MCF 10A (cell line): Measurements from ENCODE around the gene SMYD5. TPM values are rescaled to one million over a fixed set of nuclear protein-coding genes. Genes with fewer than 3 reads are reported as not detected.

Experiments
- BruUV-seq: library from RNA; stranded (reverse); fragments of 400-500 nt; replicated peaks from 2 replicates; lab custom pipeline; 2021; lab: Mats Ljungman, UMichigan
- CTCF ChIA-PET: fragments of 300-600 bp; sonication (Branson Sonifier 250); formaldehyde crosslinking; extraction: SDS; loops from one replicate; lab custom pipeline; 2021; ENCODE audit warnings: antibody characterized with exemption, inconsistent platforms; lab: Yijun Ruan, JAX
- POLR2A ChIA-PET: fragments of 300-600, 350-650 bp; sonication (Branson Sonifier 250); formaldehyde crosslinking; extraction: SDS; loops from one replicate; lab custom pipeline; 2020; ENCODE audit warnings: antibody characterized with exemption, inconsistent platforms; lab: Yijun Ruan, JAX
- DNase-seq: peaks from one replicate; pipeline ENCODE4 v3.0.0-alpha.2; 2018; ENCODE audit not compliant: unreplicated experiment
- H3K27ac Mint-ChIP-seq: one replicate; pipeline ENCODE4 v1.8.0; 2022; ENCODE audit warnings: mild to moderate bottlenecking, low read depth, mixed read lengths; ENCODE audit not compliant: unreplicated experiment
- H3K27me3 Mint-ChIP-seq: one replicate; pipeline ENCODE4 v1.8.0; 2022; ENCODE audit warnings: mixed read lengths; ENCODE audit not compliant: insufficient read depth, unreplicated experiment
- H3K36me3 Mint-ChIP-seq: one replicate; pipeline ENCODE4 v1.8.0; 2022; ENCODE audit warnings: mild to moderate bottlenecking, moderate library complexity, mixed read lengths; ENCODE audit not compliant: insufficient read depth, unreplicated experiment
- H3K4me1 Mint-ChIP-seq: one replicate; pipeline ENCODE4 v1.8.0; 2022; ENCODE audit warnings: mixed read lengths; ENCODE audit not compliant: insufficient read depth, unreplicated experiment
- H3K4me3 Mint-ChIP-seq: one replicate; pipeline ENCODE4 v1.8.0; 2022; ENCODE audit warnings: mild to moderate bottlenecking, moderate library complexity, mixed read lengths; ENCODE audit not compliant: unreplicated experiment
- H3K9me3 Mint-ChIP-seq: one replicate; pipeline ENCODE4 v1.8.0; 2022; ENCODE audit warnings: mixed read lengths; ENCODE audit not compliant: unreplicated experiment
- intact Hi-C: fragments of 100-400 bp; cut with micrococcal nuclease; formaldehyde crosslinking; loops from 2 replicates; pipeline ENCODE4 v1.14.1; 2022
- total RNA-seq: library from RNA; stranded (reverse); gene quantifications from 2 replicates; pipeline ENCODE4 v1.2.3, GENCODE V29; 2022
- TF ChIP-seq, protein P1 (sequence below): fragments of 200-600 bp; IDR thresholded peaks from one replicate; pipeline ENCODE4 v1.8.0; 2022; ENCODE audit warnings: antibody characterized with exemption, mild to moderate bottlenecking; ENCODE audit not compliant: unreplicated experiment

The SMYD5 gene
- total RNA-seq, 1 experiment from 2014 or later: 34.4 TPM

DNA sequence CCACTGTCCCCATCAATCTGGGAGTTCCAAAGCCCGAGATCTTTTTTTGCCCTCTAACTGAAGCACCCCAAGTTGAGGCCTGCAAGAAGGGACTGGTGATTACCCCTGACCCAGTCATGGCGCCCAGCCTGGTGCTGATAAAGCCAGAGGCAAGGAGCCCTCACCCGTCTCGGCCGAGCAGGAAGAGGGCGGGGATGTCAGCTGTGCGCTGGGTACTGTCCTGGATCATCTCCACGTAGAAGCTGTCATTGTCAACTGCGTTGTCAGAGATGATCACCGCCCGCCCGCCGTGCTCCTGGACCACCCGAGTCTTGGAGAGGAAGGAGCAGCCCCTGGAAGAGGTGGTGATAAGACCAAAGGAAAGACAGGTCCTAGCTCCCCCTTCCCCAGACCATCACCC, 14.6 kb downstream of the SMYD5 start:
- CTCF ChIA-PET: interaction anchor here (0.5 to 4.0 kb wide), 3 partner anchors 16 to 65 kb away, joined by 3 to 24 read pairs (median 3); no protein-coding TSS in a partner anchor
- H3K27me3 Mint-ChIP-seq: no peaks in the 10 kb centered on the region
- TF ChIP-seq, protein P1, sequence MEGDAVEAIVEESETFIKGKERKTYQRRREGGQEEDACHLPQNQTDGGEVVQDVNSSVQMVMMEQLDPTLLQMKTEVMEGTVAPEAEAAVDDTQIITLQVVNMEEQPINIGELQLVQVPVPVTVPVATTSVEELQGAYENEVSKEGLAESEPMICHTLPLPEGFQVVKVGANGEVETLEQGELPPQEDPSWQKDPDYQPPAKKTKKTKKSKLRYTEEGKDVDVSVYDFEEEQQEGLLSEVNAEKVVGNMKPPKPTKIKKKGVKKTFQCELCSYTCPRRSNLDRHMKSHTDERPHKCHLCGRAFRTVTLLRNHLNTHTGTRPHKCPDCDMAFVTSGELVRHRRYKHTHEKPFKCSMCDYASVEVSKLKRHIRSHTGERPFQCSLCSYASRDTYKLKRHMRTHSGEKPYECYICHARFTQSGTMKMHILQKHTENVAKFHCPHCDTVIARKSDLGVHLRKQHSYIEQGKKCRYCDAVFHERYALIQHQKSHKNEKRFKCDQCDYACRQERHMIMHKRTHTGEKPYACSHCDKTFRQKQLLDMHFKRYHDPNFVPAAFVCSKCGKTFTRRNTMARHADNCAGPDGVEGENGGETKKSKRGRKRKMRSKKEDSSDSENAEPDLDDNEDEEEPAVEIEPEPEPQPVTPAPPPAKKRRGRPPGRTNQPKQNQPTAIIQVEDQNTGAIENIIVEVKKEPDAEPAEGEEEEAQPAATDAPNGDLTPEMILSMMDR: no peak
- H3K36me3 Mint-ChIP-seq: peaks cover 6% of the 10 kb centered on the region
- intact Hi-C loops: no loop called here
- H3K4me1 Mint-ChIP-seq: no peaks in the 10 kb centered on the region
- no peak overlapping the region for H3K27ac Mint-ChIP-seq
- no TSS peak for BruUV-seq
- POLR2A ChIA-PET: interaction anchor here (1.2 to 9.2 kb wide), 3 partner anchors 11 to 25 kb away, joined by 3 to 74 read pairs (median 4); no protein-coding TSS in a partner anchor
- no peaks in the 10 kb centered on the region for H3K9me3 Mint-ChIP-seq
- DNase-seq: no peak
- no peak overlapping the region for H3K4me3 Mint-ChIP-seq

DNA sequence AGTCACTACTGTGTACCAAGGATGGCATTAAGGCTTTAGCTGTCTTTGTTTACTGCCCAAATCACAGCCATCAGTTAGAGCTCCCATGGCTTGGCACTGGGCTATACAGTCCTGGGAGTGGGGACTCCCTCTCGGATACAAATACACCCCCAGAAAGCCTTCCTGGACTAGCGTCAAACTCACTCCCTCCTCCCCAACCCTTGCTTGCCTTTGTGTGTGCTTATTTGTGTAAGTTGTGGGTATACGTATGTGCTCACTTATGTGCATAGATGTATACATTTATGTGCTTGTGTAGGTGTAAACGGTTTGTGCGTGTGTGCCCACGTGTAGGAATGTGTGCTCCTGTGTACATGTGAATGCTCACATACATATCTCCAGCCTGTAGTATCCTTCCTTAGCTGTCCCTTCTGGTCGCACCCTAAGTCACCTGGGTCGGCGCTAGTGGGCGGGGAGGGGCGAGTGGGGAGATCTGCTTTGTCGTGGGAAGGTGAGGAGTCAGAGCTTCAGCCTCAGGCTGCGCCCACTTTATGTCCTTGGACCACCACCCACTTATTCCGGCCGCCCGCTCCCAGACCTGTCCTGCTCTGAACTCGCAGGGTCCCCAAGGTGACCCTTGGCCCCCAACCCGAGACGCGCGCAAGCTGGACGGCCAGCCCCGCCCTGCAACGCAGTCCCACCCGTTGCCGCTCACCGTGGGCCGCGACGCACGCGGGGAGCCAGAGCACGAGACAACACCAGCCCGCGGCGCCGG, 18.5 kb downstream of the SMYD5 start:
- H3K27ac Mint-ChIP-seq: no peak overlapping the region
- ChIA-PET CTCF (interaction anchor here (1.0 to 8.1 kb wide), 6 partner anchors 12 to 57 kb away, joined by 3 to 36 read pairs (median 6); partner anchors contain the start of gene SMYD5), POLR2A (interaction anchor here (0.5 to 9.2 kb wide), 15 partner anchors 9 to 1902 kb away, joined by 3 to 74 read pairs (median 8); partner anchors contain the start of genes EGR4, RAB11FIP5, SMYD5 and TPRKB)
- no peak for DNase-seq
- peaks cover 23% of the 10 kb centered on the region for H3K4me1 Mint-ChIP-seq
- intact Hi-C loops: no loop called here
- peaks cover 22% of the 10 kb centered on the region for H3K36me3 Mint-ChIP-seq
- BruUV-seq: TSS peak; percentile 17
- no peaks in the 10 kb centered on the region for H3K9me3 Mint-ChIP-seq
- peak overlapping the region; percentile 75 for H3K4me3 Mint-ChIP-seq
- TF ChIP-seq, protein P1: no peak
- H3K27me3 Mint-ChIP-seq: no peaks in the 10 kb centered on the region

DNA sequence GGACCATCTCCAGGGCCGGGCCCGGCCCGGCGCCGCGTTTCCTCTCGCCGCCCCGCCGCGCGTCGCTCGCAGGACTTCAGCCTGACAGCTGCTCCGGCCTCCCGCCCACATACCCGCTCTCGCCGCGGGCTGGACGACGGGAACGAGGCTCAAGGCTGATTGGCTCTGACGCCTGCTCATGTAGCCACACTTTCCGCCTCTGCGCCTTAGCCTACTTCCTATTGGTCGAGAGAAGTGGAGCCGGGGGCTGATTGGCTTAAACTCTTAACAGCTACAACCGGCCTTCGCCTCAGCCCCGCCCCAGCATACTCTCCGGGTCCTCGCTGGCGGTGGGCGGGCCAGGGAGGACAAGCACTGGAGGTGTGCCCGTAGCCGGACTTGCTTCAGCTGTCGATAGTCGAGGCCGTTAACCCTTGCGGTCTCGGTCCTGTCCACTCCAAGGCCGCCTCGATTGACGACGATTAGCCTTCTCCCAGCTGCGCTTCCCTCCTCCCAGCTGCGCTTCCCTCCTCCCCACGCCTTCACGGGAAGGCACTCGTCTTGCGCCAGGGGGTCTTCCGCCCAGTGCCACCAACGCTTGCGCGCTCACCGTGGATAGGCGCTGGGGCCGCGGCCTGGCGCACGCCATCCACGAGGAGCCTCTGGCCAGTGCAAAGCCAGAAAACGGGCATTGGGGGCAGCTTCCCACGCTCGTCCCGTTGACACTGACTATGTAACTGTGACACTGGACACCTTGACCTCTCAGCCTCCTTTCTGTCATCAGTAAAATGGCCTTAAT, 19.3 kb downstream of the SMYD5 start, which contains the start of gene PRADC1:
TSS of gene PRADC1 (minus strand) at position 86 of the 778 bp plus-strand sequence. CDS start at position 7, 79 bp downstream.
- peaks cover 23% of the 10 kb centered on the region for H3K4me1 Mint-ChIP-seq
- peak within 1 kb of the TSS; percentile 98 for H3K27ac Mint-ChIP-seq
- intact Hi-C loops: no loop called here
- peaks cover 22% of the 10 kb centered on the region for H3K36me3 Mint-ChIP-seq
- ChIA-PET CTCF (interaction anchor here (1.0 to 8.1 kb wide), 6 partner anchors 11 to 56 kb away, joined by 3 to 36 read pairs (median 6); partner anchors contain the start of gene SMYD5), POLR2A (interaction anchor here (0.5 to 9.2 kb wide), 16 partner anchors 10 to 1903 kb away, joined by 3 to 74 read pairs (median 6); partner anchors contain the start of genes EGR4, RAB11FIP5, SMYD5 and TPRKB)
- peak within 1 kb of the TSS; percentile 75 for H3K4me3 Mint-ChIP-seq
- TF ChIP-seq, protein P1: no peak
- H3K27me3 Mint-ChIP-seq: no peaks in the 10 kb centered on the region
- peak; percentile 100 for DNase-seq
- BruUV-seq: no TSS peak
- H3K9me3 Mint-ChIP-seq: no peaks in the 10 kb centered on the region
